Stimulated activated CD8-positive, alpha-beta memory T cell treated with anti-CD3 and anti-CD28 coated beads, Interleukin-4, amount 100 ng/mL, for 4 hours (primary cell): Measurements from ENCODE around the gene LRP3.
"Not testable (repeated sequence)": the region's sequence is repeated elsewhere in the genome, so short reads cannot be mapped to it uniquely, and the experiment has no call there.

Source experiments
- DNase-seq, 2 donors: peaks; one replicate each; pipeline ENCODE4 v3.0.0-alpha.2; 2020; ENCODE audit warnings: low read depth in 2 of 2, low spot score in 1 of 2

The LRP3 gene

GRCh38 chr19:33201886-33202545 is 7.9 kb downstream of the LRP3 start:
- no peak for DNase-seq

GRCh38 chr19:33202546-33203507 is 8.7 kb downstream of the LRP3 start:
- no peak for DNase-seq

- DNase-seq, result no peak
Measured at GRCh38 chr19:33203529-33203928, 9.4 kb downstream of the LRP3 start.

- DNase-seq, result no peak
Measured at GRCh38 chr19:33204136-33204973, 10.2 kb downstream of the LRP3 start.

GRCh38 chr19:33205110-33205509 is 11.0 kb downstream of the LRP3 start:
- no peak for DNase-seq

GRCh38 chr19:33205531-33206260 is 11.6 kb downstream of the LRP3 start:
- DNase-seq, result no peak

GRCh38 chr19:33206261-33207039 is 12.3 kb downstream of the LRP3 start:
- no peak for DNase-seq

GRCh38 chr19:33207040-33207620 is 13.0 kb downstream of the LRP3 start:
- no peak for DNase-seq

- no peak for DNase-seq
Measured at GRCh38 chr19:33207903-33208302, 13.8 kb downstream of the LRP3 start.

- no peak for DNase-seq
Measured at GRCh38 chr19:33208371-33208895, 14.3 kb downstream of the LRP3 start.

GRCh38 chr19:33208904-33209849 is 15.0 kb downstream of the LRP3 start:
- no peak for DNase-seq

- DNase-seq, result not testable (repeated sequence)
Measured at GRCh38 chr19:33209850-33210230, 15.7 kb downstream of the LRP3 start.

- DNase-seq, result no peak
Measured at GRCh38 chr19:33210266-33210940, 16.3 kb downstream of the LRP3 start.

- no peak for DNase-seq
Measured at GRCh38 chr19:33211794-33212435, 17.8 kb downstream of the LRP3 start.

- DNase-seq, result no peak
Measured at GRCh38 chr19:33212436-33213172, 18.5 kb downstream of the LRP3 start.

GRCh38 chr19:33214596-33214995 is 20.5 kb downstream of the LRP3 start:
- DNase-seq, result no peak
